ENCODE measurements around the gene C10orf143. TPM values are rescaled to one million over a fixed set of nuclear protein-coding genes. Genes with fewer than 3 reads are reported as not detected.

The C10orf143 gene
- total and polyA plus RNA-seq, 2 of the 8 experiments (the other 6 are each of a cell fraction or from before 2014, with no cell fraction given) = 1.6 to 2.0 TPM

DNA sequence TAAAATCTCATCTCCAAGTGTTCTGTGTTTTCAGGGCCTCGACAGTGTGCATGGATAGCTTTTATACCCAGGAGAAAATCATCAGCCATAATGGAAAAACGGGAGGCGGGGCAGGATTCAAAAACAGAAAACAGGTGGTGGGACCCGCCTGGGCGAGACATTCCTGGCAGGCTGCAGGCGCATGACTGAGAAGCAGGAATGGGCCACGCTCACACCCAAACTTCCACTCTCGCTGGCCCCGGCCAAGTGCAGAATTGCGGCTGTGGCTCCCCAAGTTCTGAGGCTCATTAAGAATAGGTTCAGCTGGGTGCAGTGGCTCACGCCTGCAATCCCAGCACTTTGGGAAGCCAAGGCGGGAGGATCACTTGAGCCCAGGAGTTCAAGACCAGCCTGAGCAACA is 60.6 kb downstream of the C10orf143 start:
- H3K18ac ChIP-seq (ENCODE audit: extremely low read depth, low read length) = no peak overlapping the region
- POLR2A ChIA-PET (ENCODE audit: partially characterized antibody) = no interaction called here
- no peak overlapping the region for H2BK12ac ChIP-seq (ENCODE audit: low read depth, low read length)
- TF ChIP-seq RFX5 (IDR thresholded peaks at IDR 0.05; ENCODE audit: borderline replicate concordance, low read depth, low read length) = no peak

More for the DNA sequence above, 60.6 kb downstream of the C10orf143 start:
- no peak overlapping the region for H2BK15ac ChIP-seq (ENCODE audit: low read length)
- H3K79me2 ChIP-seq (ENCODE audit: control insufficient read depth in 1 of 2, insufficient read depth in 2 of 2, low read length in 2 of 2) = no peaks in the 10 kb centered on the region
- DNase-seq (ENCODE audit: low read depth in 1 of 2, low spot score in 2 of 2) (no peak), FAIRE-seq (no peak)
- H3K27me3 ChIP-seq (replicated peaks in 1 of 4; ENCODE audit: control insufficient read depth in 3 of 4, extremely low read depth in 1 of 4, insufficient read depth in 3 of 4, low read length in 3 of 4) = no peaks in the 10 kb centered on the region
- no peak overlapping the region for H3K9ac ChIP-seq (replicated peaks in 1 of 4; ENCODE audit: extremely low read depth in 1 of 4, low read depth in 3 of 4, low read length in 3 of 4)
- no peak overlapping the region for H4K5ac ChIP-seq (ENCODE audit: insufficient read length, low read depth, low read length)
- no peak overlapping the region for H4K91ac ChIP-seq (replicated peaks; ENCODE audit: insufficient read length, low read length)
- H3K36me3 ChIP-seq (ENCODE audit: control insufficient read depth in 2 of 4, insufficient read depth in 4 of 4, low read length in 3 of 4) = no peaks in the 10 kb centered on the region
- H3K4me1 ChIP-seq (replicated peaks in 1 of 4; ENCODE audit: control insufficient read depth in 3 of 4, insufficient read depth in 4 of 4, low read length in 3 of 4) = no peaks in the 10 kb centered on the region; a peak in 1 of 7 replicates
- no peak overlapping the region for H3K27ac ChIP-seq (ENCODE audit: low read depth, low read length)
- no peaks in the 10 kb centered on the region for H3K23me2 ChIP-seq (ENCODE audit: low read depth, low read length)
- H3K56ac ChIP-seq (replicated peaks; ENCODE audit: insufficient read length, low read depth, low read length) = no peak overlapping the region
- H3K4me2 ChIP-seq (ENCODE audit: insufficient read depth in 1 of 2, low read depth in 2 of 2, low read length in 2 of 2) = no peak overlapping the region
- peaks cover 0 to 3% of the 10 kb centered on the region in 2 experiments; a peak in 2 of 4 replicates for H3K9me3 ChIP-seq (ENCODE audit: insufficient read depth in 2 of 2, low read depth in 1 of 2, low read length in 1 of 2)
- no peak overlapping the region for H3K4ac ChIP-seq (replicated peaks; ENCODE audit: insufficient read length, low read depth, low read length)
- no peak overlapping the region for H4K8ac ChIP-seq (ENCODE audit: extremely low read depth, insufficient read depth, low read length)
- no peaks in the 10 kb centered on the region for H3K79me1 ChIP-seq (ENCODE audit: low read depth, low read length)
- H2AK5ac ChIP-seq (ENCODE audit: low read depth, low read length) = no peak overlapping the region
- no peak overlapping the region for H3K4me3 ChIP-seq (ENCODE audit: extremely low read depth in 1 of 4, insufficient read depth in 2 of 4, low read depth in 3 of 4, low read length in 4 of 4)
- CTCF ChIA-PET (ENCODE audit: partially characterized antibody) = interaction anchor here (0.6 kb wide), 1 partner anchor 60 kb away, joined by 3 read pairs; no protein-coding TSS in a partner anchor
- no peaks in the 10 kb centered on the region for H4K20me1 ChIP-seq (replicated peaks in 1 of 2; ENCODE audit: control insufficient read depth in 1 of 2, insufficient read depth in 2 of 2, low read length in 2 of 2)
- H2BK120ac ChIP-seq (replicated peaks; ENCODE audit: low read depth, low read length) = no peak overlapping the region
- no peak overlapping the region for H2BK5ac ChIP-seq (ENCODE audit: low read depth, low read length)
- no peak overlapping the region for H2AFZ ChIP-seq (ENCODE audit: low read length)
- no peak overlapping the region for H3K14ac ChIP-seq (ENCODE audit: insufficient read length)
- whole genome bisulfite sequencing, 2 experiments (ENCODE audit: extremely low coverage in 1 of 2, insufficient coverage in 1 of 2, insufficient read length in 1 of 2, insufficient replicate concordance in 2 of 2, low coverage in 1 of 2, low lambda C conversion rate in 2 of 2, missing lambda C conversion rate in 1 of 2) = 87% methylated on average over 12 of the region's 12 CpGs; no CpG with 5 or more reads in 1 of the 2 experiments
- no peak overlapping the region for H2BK20ac ChIP-seq (ENCODE audit: low read length)
- H3K23ac ChIP-seq (ENCODE audit: insufficient read length) = no peak overlapping the region

Measured in H1 (cell line).